ENCODE data around the gene POLD1. TPM values are rescaled to one million over a fixed set of nuclear protein-coding genes. Genes with fewer than 3 reads are reported as not detected.

Gene POLD1
- total and polyA plus RNA-seq, 2 of the 13 experiments (the other 11 are each of a cell fraction or from before 2014, with no cell fraction given): 17.4 to 54.0 TPM

DNA sequence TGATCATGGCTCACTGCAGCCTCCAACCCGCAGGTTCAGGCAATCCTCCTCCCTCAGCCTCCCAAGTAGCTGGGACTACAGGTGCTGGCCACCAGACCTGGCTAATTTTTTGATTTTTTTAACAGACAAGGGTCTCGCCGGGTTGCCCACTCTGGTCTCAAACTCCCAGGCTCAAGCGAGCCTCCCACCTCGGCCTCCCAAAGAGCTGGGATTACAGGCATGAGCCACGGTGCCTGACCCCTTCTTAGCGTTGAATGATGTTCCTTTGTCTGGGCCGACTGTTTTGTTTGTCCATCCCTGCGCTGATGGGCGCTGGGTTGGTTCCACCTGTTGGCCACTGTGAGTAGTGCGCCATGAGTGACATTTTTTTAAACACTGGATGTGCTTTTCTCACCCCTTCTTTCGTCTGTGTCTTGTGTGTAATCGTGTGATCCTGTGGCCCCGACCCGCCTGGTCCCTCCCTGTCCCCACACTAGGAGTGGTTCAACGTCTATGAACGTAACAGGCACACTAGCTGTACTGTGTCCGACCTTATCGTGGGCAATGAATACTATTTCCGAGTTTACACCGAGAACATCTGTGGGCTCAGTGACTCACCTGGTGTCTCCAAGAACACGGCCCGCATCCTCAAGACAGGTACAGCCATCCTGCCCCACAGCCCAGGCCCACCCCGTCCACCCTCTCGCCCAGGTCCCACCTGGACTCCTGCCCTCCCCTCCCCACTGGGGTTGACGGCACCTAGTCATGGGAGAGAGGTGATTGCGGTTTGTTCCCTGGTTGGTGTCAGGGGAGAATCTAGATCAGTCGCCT is 77.1 kb downstream of the POLD1 start (continued):
- TF ChIP-seq, protein P1, sequence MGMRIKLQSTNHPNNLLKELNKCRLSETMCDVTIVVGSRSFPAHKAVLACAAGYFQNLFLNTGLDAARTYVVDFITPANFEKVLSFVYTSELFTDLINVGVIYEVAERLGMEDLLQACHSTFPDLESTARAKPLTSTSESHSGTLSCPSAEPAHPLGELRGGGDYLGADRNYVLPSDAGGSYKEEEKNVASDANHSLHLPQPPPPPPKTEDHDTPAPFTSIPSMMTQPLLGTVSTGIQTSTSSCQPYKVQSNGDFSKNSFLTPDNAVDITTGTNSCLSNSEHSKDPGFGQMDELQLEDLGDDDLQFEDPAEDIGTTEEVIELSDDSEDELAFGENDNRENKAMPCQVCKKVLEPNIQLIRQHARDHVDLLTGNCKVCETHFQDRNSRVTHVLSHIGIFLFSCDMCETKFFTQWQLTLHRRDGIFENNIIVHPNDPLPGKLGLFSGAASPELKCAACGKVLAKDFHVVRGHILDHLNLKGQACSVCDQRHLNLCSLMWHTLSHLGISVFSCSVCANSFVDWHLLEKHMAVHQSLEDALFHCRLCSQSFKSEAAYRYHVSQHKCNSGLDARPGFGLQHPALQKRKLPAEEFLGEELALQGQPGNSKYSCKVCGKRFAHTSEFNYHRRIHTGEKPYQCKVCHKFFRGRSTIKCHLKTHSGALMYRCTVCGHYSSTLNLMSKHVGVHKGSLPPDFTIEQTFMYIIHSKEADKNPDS (CRISPR knock-in tag; IDR thresholded peaks at IDR 0.05): no peak
- TF ChIP-seq ZNF547 (CRISPR knock-in tag; IDR thresholded peaks at IDR 0.05) (0 out of 2 replicates have a peak, but pooled peaks have one; percentile 38), ATF7 (IDR thresholded peaks at IDR 0.05) (no peak), ATF7 (CRISPR knock-in tag; IDR thresholded peaks at IDR 0.05) (0 out of 2 replicates have a peak, but pooled peaks have one; percentile 18), RBAK (CRISPR knock-in tag; IDR thresholded peaks at IDR 0.05) (no peak), HOXA3 (CRISPR knock-in tag; IDR thresholded peaks at IDR 0.05) (no peak), ERF (CRISPR knock-in tag; IDR thresholded peaks at IDR 0.05) (no peak), CEBPG (CRISPR knock-in tag; IDR thresholded peaks at IDR 0.05) (no peak), ZNF205 (CRISPR knock-in tag; IDR thresholded peaks at IDR 0.05) (no peak), FOXJ3 (CRISPR knock-in tag; IDR thresholded peaks at IDR 0.05; ENCODE audit: borderline replicate concordance) (no peak), SRSF9 (IDR thresholded peaks at IDR 0.05; ENCODE audit: borderline replicate concordance, insufficient read depth, low read depth, low read length, poor library complexity, severe bottlenecking) (no peak), RFX3 (CRISPR knock-in tag; IDR thresholded peaks at IDR 0.05) (no peak), SP5 (CRISPR knock-in tag; IDR thresholded peaks at IDR 0.05; ENCODE audit: borderline replicate concordance, low read depth) (no peak), CEBPB (IDR thresholded peaks at IDR 0.05; ENCODE audit: borderline replicate concordance, low read depth, low read length) (no peak), SETDB1 (CRISPR knock-in tag; IDR thresholded peaks at IDR 0.05; ENCODE audit: borderline replicate concordance) (no peak), HDAC1 (CRISPR knock-in tag; IDR thresholded peaks at IDR 0.05) (0 out of 2 replicates have a peak, but pooled peaks have one; percentile 17), TOPORS (CRISPR knock-in tag; IDR thresholded peaks at IDR 0.05) (no peak), ARNTL (CRISPR knock-in tag; IDR thresholded peaks at IDR 0.05) (no peak), MYC (CRISPR knock-in tag; IDR thresholded peaks at IDR 0.05; ENCODE audit: borderline replicate concordance) (0 out of 2 replicates have a peak, but pooled peaks have one; percentile 17), ZFP90 (CRISPR knock-in tag; IDR thresholded peaks at IDR 0.05; ENCODE audit: borderline replicate concordance) (no peak), TEAD3 (CRISPR knock-in tag; optimal IDR thresholded peaks at IDR 0.05; ENCODE audit: borderline replicate concordance) (peak; percentile 48), MYNN (CRISPR knock-in tag; IDR thresholded peaks at IDR 0.05; ENCODE audit: low read depth) (no peak), ZNF816 (CRISPR knock-in tag; IDR thresholded peaks at IDR 0.05; ENCODE audit: borderline replicate concordance) (no peak), PITX1 (CRISPR knock-in tag; IDR thresholded peaks at IDR 0.05) (no peak), ZNF660 (CRISPR knock-in tag; IDR thresholded peaks at IDR 0.05; ENCODE audit: borderline replicate concordance, low read depth) (no peak), MAFG (CRISPR knock-in tag; IDR thresholded peaks at IDR 0.05) (no peak)
- TF ChIP-seq, protein P2, sequence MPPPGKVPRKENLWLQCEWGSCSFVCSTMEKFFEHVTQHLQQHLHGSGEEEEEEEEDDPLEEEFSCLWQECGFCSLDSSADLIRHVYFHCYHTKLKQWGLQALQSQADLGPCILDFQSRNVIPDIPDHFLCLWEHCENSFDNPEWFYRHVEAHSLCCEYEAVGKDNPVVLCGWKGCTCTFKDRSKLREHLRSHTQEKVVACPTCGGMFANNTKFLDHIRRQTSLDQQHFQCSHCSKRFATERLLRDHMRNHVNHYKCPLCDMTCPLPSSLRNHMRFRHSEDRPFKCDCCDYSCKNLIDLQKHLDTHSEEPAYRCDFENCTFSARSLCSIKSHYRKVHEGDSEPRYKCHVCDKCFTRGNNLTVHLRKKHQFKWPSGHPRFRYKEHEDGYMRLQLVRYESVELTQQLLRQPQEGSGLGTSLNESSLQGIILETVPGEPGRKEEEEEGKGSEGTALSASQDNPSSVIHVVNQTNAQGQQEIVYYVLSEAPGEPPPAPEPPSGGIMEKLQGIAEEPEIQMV (CRISPR knock-in tag; IDR thresholded peaks at IDR 0.05; ENCODE audit: low read depth): no peak
- TF ChIP-seq, protein P3, sequence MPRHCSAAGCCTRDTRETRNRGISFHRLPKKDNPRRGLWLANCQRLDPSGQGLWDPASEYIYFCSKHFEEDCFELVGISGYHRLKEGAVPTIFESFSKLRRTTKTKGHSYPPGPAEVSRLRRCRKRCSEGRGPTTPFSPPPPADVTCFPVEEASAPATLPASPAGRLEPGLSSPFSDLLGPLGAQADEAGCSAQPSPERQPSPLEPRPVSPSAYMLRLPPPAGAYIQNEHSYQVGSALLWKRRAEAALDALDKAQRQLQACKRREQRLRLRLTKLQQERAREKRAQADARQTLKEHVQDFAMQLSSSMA (CRISPR knock-in tag; IDR thresholded peaks at IDR 0.05): 0 out of 2 replicates have a peak, but pooled peaks have one; percentile 28

Measured in HepG2 (cell line).